GM23338 (cell line): ENCODE results near the gene ZSWIM5. TPM values are rescaled to one million over a fixed set of nuclear protein-coding genes. Genes with fewer than 3 reads are reported as not detected.

Experiments used
- ATAC-seq: fragments of 200-7000 bp; cut with Tn5 transposase; 3 replicates; pipeline ENCODE4 v1.9.1; 2020
- DNase-seq: peaks from one replicate; pipeline ENCODE4 v3.0.0-alpha.2; 2015; ENCODE audit warnings: low spot score
- H2AFZ ChIP-seq: fragments of 200-600 bp; sonication (generic); 2 replicates; pipeline ENCODE4 v1.8.0; 2016; ENCODE audit warnings: antibody characterized with exemption, mild to moderate bottlenecking, moderate library complexity
- H3F3A ChIP-seq: fragments of 200-600 bp; sonication (generic); replicated peaks from 2 replicates; pipeline ENCODE4 v1.8.0; 2017; ENCODE audit warnings: antibody characterized with exemption, mixed run types, low read depth
- H3K27ac ChIP-seq: fragments of 200-600 bp; sonication (generic); 2 replicates; pipeline ENCODE4 v1.6.1; 2016; ENCODE audit warnings: low read depth
- H3K27me3 ChIP-seq: fragments of 200-600 bp; sonication (generic); 2 replicates; pipeline ENCODE4 v1.8.0; 2016; ENCODE audit warnings: mild to moderate bottlenecking, mixed run types, moderate library complexity; ENCODE audit not compliant: insufficient read depth
- H3K36me3 ChIP-seq: fragments of 200-600 bp; sonication (generic); 2 replicates; pipeline ENCODE4 v1.8.0; 2016; ENCODE audit warnings: mild to moderate bottlenecking; ENCODE audit not compliant: insufficient read depth
- H3K4me1 ChIP-seq: fragments of 200-600 bp; sonication (generic); 2 replicates; pipeline ENCODE4 v1.8.0; 2016; ENCODE audit warnings: mild to moderate bottlenecking, moderate library complexity; ENCODE audit not compliant: insufficient read depth
- H3K4me2 ChIP-seq: fragments of 200-600 bp; sonication (generic); 2 replicates; pipeline ENCODE4 v1.7.1; 2017; ENCODE audit warnings: mixed run types
- H3K4me3 ChIP-seq: fragments of 200-600 bp; sonication (generic); 2 replicates; pipeline ENCODE4 v1.6.1; 2016; ENCODE audit warnings: mixed run types
- H3K79me2 ChIP-seq: fragments of 200-600 bp; sonication (generic); replicated peaks from 2 replicates; pipeline ENCODE4 v1.8.0; 2017; ENCODE audit warnings: mild to moderate bottlenecking; ENCODE audit not compliant: insufficient read depth
- H3K9me2 ChIP-seq: fragments of 200-600 bp; sonication (generic); 2 replicates; pipeline ENCODE4 v1.8.0; 2017; ENCODE audit not compliant: insufficient read depth
- H4K20me1 ChIP-seq: fragments of 200-600 bp; sonication (generic); replicated peaks from 2 replicates; pipeline ENCODE4 v1.8.0; 2017; ENCODE audit warnings: mild to moderate bottlenecking; ENCODE audit not compliant: insufficient read depth
- H3K27ac Mint-ChIP-seq: 2 replicates; pipeline ENCODE4 v1.8.0; 2020; ENCODE audit warnings: inconsistent platforms, mild to moderate bottlenecking, moderate library complexity, mixed read lengths
- H3K27me3 Mint-ChIP-seq: 3 replicates; pipeline ENCODE4 v1.8.0; 2022; ENCODE audit warnings: low read depth, mild to moderate bottlenecking, moderate library complexity, mixed read lengths, inconsistent platforms; ENCODE audit not compliant: insufficient read depth, poor library complexity
- H3K36me3 Mint-ChIP-seq: 3 replicates; pipeline ENCODE4 v1.8.0; 2021; ENCODE audit warnings: low read depth, mild to moderate bottlenecking, inconsistent platforms, moderate library complexity, mixed read lengths
- H3K4me1 Mint-ChIP-seq: 3 replicates; pipeline ENCODE4 v1.8.0; 2020; ENCODE audit warnings: mild to moderate bottlenecking, inconsistent platforms, mixed read lengths
- H3K4me3 Mint-ChIP-seq: 3 replicates; pipeline ENCODE4 v1.8.0; 2021; ENCODE audit warnings: moderate library complexity, mild to moderate bottlenecking, inconsistent platforms, mixed read lengths
- H3K9me3 Mint-ChIP-seq: 3 replicates; pipeline ENCODE4 v1.8.0; 2020; ENCODE audit warnings: moderate library complexity, mild to moderate bottlenecking, inconsistent platforms, mixed read lengths
- CREB1 ChIP-seq: fragments of 250-450 bp; sonication (Bioruptor Pico); IDR thresholded peaks from 2 replicates; pipeline ENCODE4 v1.5.0; 2020; ENCODE audit warnings: low read depth, mild to moderate bottlenecking, moderate library complexity
- EZH2 ChIP-seq: fragments of 200-600 bp; sonication (generic); IDR thresholded peaks from one replicate; pipeline ENCODE4 v1.8.0; 2017; ENCODE audit warnings: antibody characterized with exemption, mild to moderate bottlenecking, low read depth; ENCODE audit not compliant: unreplicated experiment
- EZH2phosphoT487 ChIP-seq: fragments of 200-600 bp; sonication (generic); IDR thresholded peaks from one replicate; pipeline ENCODE4 v1.8.1; 2018; ENCODE audit warnings: antibody characterized with exemption; ENCODE audit not compliant: unreplicated experiment
- JUNB ChIP-seq: IDR thresholded peaks from one replicate; pipeline ENCODE4 v1.6.1; 2016; ENCODE audit warnings: antibody characterized with exemption; ENCODE audit not compliant: unreplicated experiment
- NANOG ChIP-seq: IDR thresholded peaks from 2 replicates; pipeline ENCODE4 v1.6.1; 2016; ENCODE audit warnings: antibody characterized with exemption, borderline replicate concordance
- POLR2AphosphoS5 ChIP-seq: IDR thresholded peaks from 2 replicates; pipeline ENCODE4 v1.6.1; 2016; ENCODE audit warnings: antibody characterized with exemption, low read depth
- STAT1 ChIP-seq: IDR thresholded peaks from one replicate; pipeline ENCODE4 v1.6.1; 2016; ENCODE audit warnings: antibody characterized with exemption; ENCODE audit not compliant: unreplicated experiment
- ZNF114 ChIP-seq: fragments of 250-450 bp; sonication (Bioruptor Pico); IDR thresholded peaks from 2 replicates; pipeline ENCODE4 v1.5.0; 2020; ENCODE audit warnings: mild to moderate bottlenecking, moderate library complexity
- ZNF331 ChIP-seq: fragments of 250-450 bp; sonication (Bioruptor Pico); IDR thresholded peaks from 2 replicates; pipeline ENCODE4 v1.5.0; 2020; ENCODE audit warnings: low read depth, mild to moderate bottlenecking, moderate library complexity
- polyA plus RNA-seq: library from polyadenylated mRNA; unstranded; fragments of >200 nt; fragmentation: Nextera tagmentation; extraction: Ambion mirVana; gene quantifications from 2 replicates; pipeline ENCODE4 v1.2.1, GENCODE V29; 2016
- total RNA-seq: library from RNA; depleted of rRNA; stranded (reverse); fragments of >200 nt; shearing (Covaris generic); gene quantifications from 2 replicates; pipeline ENCODE4 v1.2.3, GENCODE V29; 2014
- TF ChIP-seq, protein P1 (sequence below): fragments of 250-450 bp; sonication (Bioruptor Pico); IDR thresholded peaks from 2 replicates; pipeline ENCODE4 v1.5.0; 2020; ENCODE audit warnings: mild to moderate bottlenecking, moderate library complexity
- TF ChIP-seq, protein P2 (sequence below), 2 experiments: fragments of 200-600 bp in 1 of 2; sonication (generic) in 1 of 2; conservative IDR thresholded peaks; 2 replicates each; pipeline versions ENCODE4 v1.5.1 to v1.6.1; 2016 to 2017; ENCODE audit warnings: antibody characterized with exemption in 2 of 2, low read depth in 2 of 2, mild to moderate bottlenecking in 2 of 2, moderate library complexity in 1 of 2
- TF ChIP-seq, protein P3 (sequence below): IDR thresholded peaks from 2 replicates; pipeline ENCODE4 v1.6.1; 2016; ENCODE audit warnings: antibody characterized with exemption
- TF ChIP-seq, protein P4 (sequence below): IDR thresholded peaks from one replicate; pipeline ENCODE4 v1.6.1; 2018; ENCODE audit warnings: antibody characterized with exemption; ENCODE audit not compliant: unreplicated experiment

Gene ZSWIM5
- total and polyA plus RNA-seq, 2 experiments from 2014 or later = 0.65 to 3.6 TPM

DNA sequence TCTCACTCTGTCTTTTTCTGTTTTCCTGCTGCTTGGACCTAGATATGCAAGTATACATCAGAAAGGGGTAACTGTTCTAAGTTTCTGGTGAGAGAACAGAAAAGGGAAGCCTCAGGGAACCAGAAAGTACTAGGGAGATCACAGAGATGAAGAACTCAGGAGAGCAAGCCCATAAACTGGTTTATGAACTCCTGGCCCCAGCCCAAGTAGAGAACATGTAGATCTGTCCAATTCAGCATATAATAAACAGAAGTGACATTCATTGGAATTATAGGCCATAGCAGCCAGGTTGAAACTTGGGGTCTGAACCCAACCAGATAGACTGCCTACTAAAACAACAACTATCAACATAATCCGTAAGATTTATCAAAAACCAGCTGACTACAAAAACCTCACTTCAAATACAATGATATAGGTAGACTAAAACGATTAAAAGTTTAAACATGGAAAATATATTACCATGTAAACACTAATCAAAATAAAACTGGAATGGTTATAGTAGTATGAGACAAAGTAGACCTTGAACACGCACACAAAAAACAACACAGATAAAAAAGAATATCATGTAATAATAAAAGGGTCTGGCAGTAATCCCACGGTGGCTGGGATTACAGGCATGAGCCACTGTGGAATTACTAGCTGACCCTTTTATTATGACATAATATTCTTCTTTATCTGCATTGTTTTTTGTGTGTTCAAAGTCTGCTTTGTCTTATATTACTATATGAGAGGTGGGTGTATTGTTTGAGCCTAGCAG lies 65.0 kb downstream of the ZSWIM5 start (continued):
- TF ChIP-seq, protein P1, sequence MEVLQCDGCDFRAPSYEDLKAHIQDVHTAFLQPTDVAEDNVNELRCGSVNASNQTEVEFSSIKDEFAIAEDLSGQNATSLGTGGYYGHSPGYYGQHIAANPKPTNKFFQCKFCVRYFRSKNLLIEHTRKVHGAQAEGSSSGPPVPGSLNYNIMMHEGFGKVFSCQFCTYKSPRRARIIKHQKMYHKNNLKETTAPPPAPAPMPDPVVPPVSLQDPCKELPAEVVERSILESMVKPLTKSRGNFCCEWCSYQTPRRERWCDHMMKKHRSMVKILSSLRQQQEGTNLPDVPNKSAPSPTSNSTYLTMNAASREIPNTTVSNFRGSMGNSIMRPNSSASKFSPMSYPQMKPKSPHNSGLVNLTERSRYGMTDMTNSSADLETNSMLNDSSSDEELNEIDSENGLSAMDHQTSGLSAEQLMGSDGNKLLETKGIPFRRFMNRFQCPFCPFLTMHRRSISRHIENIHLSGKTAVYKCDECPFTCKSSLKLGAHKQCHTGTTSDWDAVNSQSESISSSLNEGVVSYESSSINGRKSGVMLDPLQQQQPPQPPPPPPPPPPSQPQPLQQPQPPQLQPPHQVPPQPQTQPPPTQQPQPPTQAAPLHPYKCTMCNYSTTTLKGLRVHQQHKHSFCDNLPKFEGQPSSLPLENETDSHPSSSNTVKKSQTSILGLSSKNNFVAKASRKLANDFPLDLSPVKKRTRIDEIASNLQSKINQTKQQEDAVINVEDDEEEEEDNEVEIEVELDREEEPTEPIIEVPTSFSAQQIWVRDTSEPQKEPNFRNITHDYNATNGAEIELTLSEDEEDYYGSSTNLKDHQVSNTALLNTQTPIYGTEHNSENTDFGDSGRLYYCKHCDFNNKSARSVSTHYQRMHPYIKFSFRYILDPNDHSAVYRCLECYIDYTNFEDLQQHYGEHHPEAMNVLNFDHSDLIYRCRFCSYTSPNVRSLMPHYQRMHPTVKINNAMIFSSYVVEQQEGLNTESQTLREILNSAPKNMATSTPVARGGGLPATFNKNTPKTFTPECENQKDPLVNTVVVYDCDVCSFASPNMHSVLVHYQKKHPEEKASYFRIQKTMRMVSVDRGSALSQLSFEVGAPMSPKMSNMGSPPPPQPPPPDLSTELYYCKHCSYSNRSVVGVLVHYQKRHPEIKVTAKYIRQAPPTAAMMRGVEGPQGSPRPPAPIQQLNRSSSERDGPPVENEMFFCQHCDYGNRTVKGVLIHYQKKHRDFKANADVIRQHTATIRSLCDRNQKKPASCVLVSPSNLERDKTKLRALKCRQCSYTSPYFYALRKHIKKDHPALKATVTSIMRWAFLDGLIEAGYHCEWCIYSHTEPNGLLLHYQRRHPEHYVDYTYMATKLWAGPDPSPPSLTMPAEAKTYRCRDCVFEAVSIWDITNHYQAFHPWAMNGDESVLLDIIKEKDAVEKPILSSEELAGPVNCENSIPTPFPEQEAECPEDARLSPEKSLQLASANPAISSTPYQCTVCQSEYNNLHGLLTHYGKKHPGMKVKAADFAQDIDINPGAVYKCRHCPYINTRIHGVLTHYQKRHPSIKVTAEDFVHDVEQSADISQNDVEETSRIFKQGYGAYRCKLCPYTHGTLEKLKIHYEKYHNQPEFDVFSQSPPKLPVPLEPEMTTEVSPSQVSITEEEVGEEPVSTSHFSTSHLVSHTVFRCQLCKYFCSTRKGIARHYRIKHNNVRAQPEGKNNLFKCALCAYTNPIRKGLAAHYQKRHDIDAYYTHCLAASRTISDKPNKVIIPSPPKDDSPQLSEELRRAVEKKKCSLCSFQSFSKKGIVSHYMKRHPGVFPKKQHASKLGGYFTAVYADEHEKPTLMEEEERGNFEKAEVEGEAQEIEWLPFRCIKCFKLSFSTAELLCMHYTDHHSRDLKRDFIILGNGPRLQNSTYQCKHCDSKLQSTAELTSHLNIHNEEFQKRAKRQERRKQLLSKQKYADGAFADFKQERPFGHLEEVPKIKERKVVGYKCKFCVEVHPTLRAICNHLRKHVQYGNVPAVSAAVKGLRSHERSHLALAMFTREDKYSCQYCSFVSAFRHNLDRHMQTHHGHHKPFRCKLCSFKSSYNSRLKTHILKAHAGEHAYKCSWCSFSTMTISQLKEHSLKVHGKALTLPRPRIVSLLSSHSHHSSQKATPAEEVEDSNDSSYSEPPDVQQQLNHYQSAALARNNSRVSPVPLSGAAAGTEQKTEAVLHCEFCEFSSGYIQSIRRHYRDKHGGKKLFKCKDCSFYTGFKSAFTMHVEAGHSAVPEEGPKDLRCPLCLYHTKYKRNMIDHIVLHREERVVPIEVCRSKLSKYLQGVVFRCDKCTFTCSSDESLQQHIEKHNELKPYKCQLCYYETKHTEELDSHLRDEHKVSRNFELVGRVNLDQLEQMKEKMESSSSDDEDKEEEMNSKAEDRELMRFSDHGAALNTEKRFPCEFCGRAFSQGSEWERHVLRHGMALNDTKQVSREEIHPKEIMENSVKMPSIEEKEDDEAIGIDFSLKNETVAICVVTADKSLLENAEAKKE (CRISPR knock-in tag) = no peak
- TF ChIP-seq ZNF114 (CRISPR knock-in tag) (no peak), JUNB (no peak), POLR2AphosphoS5 (no peak), EZH2 (no peak), STAT1 (no peak), ZNF331 (CRISPR knock-in tag) (no peak), CREB1 (CRISPR knock-in tag) (no peak)

DNA sequence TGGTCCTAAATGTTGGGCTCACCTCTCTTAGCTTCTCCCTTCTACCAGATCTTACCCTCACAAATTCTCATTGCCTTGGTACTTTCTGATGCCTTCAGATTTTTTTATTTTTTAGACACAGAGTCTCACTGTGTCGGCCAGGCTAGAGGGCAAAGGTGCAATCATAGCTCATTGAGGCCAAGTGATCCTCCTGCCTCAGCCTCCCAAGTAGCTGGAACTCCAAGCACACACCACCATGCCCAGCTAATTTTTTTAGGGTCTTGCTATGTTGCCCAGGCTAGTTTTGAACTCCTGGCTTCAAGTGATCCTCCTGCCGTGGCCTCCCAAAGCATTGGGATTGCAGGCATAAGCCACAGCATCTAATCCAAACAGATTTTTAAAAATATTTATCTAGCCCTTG lies 69.4 kb downstream of the ZSWIM5 start:
- Mint-ChIP-seq H3K27me3 (no peaks in the 10 kb centered on the region), H3K4me3 (no peak overlapping the region), H3K9me3 (no peaks in the 10 kb centered on the region), H3K27ac (no peak overlapping the region), H3K36me3 (no peaks in the 10 kb centered on the region), H3K4me1 (no peaks in the 10 kb centered on the region)
- Histone ChIP-seq H2AFZ (no peak overlapping the region), H4K20me1 (no peaks in the 10 kb centered on the region), H3F3A (no peaks in the 10 kb centered on the region), H3K36me3 (no peaks in the 10 kb centered on the region), H3K27ac (no peak overlapping the region), H3K27me3 (no peaks in the 10 kb centered on the region), H3K4me1 (no peaks in the 10 kb centered on the region), H3K79me2 (no peaks in the 10 kb centered on the region), H3K4me2 (no peak overlapping the region), H3K9me2 (no peaks in the 10 kb centered on the region), H3K4me3 (no peak overlapping the region)
- ATAC-seq = no peak
- DNase-seq = no peak
- TF ChIP-seq, protein P2, sequence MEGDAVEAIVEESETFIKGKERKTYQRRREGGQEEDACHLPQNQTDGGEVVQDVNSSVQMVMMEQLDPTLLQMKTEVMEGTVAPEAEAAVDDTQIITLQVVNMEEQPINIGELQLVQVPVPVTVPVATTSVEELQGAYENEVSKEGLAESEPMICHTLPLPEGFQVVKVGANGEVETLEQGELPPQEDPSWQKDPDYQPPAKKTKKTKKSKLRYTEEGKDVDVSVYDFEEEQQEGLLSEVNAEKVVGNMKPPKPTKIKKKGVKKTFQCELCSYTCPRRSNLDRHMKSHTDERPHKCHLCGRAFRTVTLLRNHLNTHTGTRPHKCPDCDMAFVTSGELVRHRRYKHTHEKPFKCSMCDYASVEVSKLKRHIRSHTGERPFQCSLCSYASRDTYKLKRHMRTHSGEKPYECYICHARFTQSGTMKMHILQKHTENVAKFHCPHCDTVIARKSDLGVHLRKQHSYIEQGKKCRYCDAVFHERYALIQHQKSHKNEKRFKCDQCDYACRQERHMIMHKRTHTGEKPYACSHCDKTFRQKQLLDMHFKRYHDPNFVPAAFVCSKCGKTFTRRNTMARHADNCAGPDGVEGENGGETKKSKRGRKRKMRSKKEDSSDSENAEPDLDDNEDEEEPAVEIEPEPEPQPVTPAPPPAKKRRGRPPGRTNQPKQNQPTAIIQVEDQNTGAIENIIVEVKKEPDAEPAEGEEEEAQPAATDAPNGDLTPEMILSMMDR (conservative IDR thresholded peaks at IDR 0.05; ENCODE audit: low read depth in 2 of 2) = no peak
- TF ChIP-seq ZNF331 (CRISPR knock-in tag) (no peak), EZH2phosphoT487 (no peak), ZNF114 (CRISPR knock-in tag) (no peak), NANOG (no peak), STAT1 (no peak)
- TF ChIP-seq, protein P3, sequence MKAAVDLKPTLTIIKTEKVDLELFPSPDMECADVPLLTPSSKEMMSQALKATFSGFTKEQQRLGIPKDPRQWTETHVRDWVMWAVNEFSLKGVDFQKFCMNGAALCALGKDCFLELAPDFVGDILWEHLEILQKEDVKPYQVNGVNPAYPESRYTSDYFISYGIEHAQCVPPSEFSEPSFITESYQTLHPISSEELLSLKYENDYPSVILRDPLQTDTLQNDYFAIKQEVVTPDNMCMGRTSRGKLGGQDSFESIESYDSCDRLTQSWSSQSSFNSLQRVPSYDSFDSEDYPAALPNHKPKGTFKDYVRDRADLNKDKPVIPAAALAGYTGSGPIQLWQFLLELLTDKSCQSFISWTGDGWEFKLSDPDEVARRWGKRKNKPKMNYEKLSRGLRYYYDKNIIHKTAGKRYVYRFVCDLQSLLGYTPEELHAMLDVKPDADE = no peak
- TF ChIP-seq, protein P4, sequence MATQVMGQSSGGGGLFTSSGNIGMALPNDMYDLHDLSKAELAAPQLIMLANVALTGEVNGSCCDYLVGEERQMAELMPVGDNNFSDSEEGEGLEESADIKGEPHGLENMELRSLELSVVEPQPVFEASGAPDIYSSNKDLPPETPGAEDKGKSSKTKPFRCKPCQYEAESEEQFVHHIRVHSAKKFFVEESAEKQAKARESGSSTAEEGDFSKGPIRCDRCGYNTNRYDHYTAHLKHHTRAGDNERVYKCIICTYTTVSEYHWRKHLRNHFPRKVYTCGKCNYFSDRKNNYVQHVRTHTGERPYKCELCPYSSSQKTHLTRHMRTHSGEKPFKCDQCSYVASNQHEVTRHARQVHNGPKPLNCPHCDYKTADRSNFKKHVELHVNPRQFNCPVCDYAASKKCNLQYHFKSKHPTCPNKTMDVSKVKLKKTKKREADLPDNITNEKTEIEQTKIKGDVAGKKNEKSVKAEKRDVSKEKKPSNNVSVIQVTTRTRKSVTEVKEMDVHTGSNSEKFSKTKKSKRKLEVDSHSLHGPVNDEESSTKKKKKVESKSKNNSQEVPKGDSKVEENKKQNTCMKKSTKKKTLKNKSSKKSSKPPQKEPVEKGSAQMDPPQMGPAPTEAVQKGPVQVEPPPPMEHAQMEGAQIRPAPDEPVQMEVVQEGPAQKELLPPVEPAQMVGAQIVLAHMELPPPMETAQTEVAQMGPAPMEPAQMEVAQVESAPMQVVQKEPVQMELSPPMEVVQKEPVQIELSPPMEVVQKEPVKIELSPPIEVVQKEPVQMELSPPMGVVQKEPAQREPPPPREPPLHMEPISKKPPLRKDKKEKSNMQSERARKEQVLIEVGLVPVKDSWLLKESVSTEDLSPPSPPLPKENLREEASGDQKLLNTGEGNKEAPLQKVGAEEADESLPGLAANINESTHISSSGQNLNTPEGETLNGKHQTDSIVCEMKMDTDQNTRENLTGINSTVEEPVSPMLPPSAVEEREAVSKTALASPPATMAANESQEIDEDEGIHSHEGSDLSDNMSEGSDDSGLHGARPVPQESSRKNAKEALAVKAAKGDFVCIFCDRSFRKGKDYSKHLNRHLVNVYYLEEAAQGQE = no peak
